WI38 (cell line): ENCODE measurements around the gene OAS1.

Source experiments
- H3K4me3 ChIP-seq: 2 replicates; pipeline ENCODE4 v1.5.1; 2011; ENCODE audit warnings: low read depth, mild to moderate bottlenecking, control low read depth, low read length
- CTCF ChIP-seq: IDR thresholded peaks from 2 replicates; pipeline ENCODE4 v1.5.1; 2012; ENCODE audit warnings: low read depth, mild to moderate bottlenecking, control low read depth, low read length

The OAS1 gene

GRCh38 chr12:112927925-112928324, 21.2 kb downstream of the OAS1 start:
- TF ChIP-seq CTCF = no peak
- no peak overlapping the region for H3K4me3 ChIP-seq

GRCh38 chr12:112928978-112929377, 22.2 kb downstream of the OAS1 start:
- TF ChIP-seq CTCF = no peak
- no peak overlapping the region for H3K4me3 ChIP-seq

GRCh38 chr12:112929715-112930114, 23.0 kb downstream of the OAS1 start:
- TF ChIP-seq CTCF = no peak
- no peak overlapping the region for H3K4me3 ChIP-seq

GRCh38 chr12:112930350-112930749, 23.6 kb downstream of the OAS1 start:
- no peak overlapping the region for H3K4me3 ChIP-seq
- no peak for TF ChIP-seq CTCF

- TF ChIP-seq CTCF = no peak
- H3K4me3 ChIP-seq = no peak overlapping the region
These were observed 25.8 kb downstream of the OAS1 start for GRCh38 chr12:112932485-112933128.

GRCh38 chr12:112933129-112933505, 26.4 kb downstream of the OAS1 start:
- TF ChIP-seq CTCF = no peak
- no peak overlapping the region for H3K4me3 ChIP-seq

GRCh38 chr12:112936264-112936663, 29.5 kb downstream of the OAS1 start:
- no peak for TF ChIP-seq CTCF
- H3K4me3 ChIP-seq = no peak overlapping the region
